Mesendoderm (in vitro differentiated cells): ENCODE results near the gene POGK.

Source experiments
- DNase-seq: peaks from one replicate; pipeline ENCODE4 v3.0.0; 2013
- H2AK5ac ChIP-seq: 2 replicates; pipeline ENCODE4 v1.6.1; 2013; ENCODE audit warnings: low read length, inconsistent platforms
- H2BK120ac ChIP-seq: 2 replicates; pipeline ENCODE4 v1.6.1; 2013; ENCODE audit warnings: low read depth, mild to moderate bottlenecking, low read length, moderate library complexity, mixed read lengths
- H2BK15ac ChIP-seq: replicated peaks from 2 replicates; pipeline ENCODE4 v1.6.1; 2013; ENCODE audit warnings: low read depth, mild to moderate bottlenecking, moderate library complexity
- H2BK5ac ChIP-seq: 2 replicates; pipeline ENCODE4 v1.6.1; 2013; ENCODE audit warnings: low read length, inconsistent platforms
- H3K18ac ChIP-seq: 2 replicates; pipeline ENCODE4 v1.6.1; 2013; ENCODE audit warnings: mild to moderate bottlenecking, low read length, mixed read lengths
- H3K23ac ChIP-seq: one replicate; pipeline ENCODE4 v1.6.1; 2013; ENCODE audit warnings: low read length
- H3K27ac ChIP-seq: 2 replicates; pipeline ENCODE4 v1.5.1; 2013; ENCODE audit warnings: low read depth, mild to moderate bottlenecking, inconsistent platforms, low read length, moderate library complexity
- H3K27me3 ChIP-seq: 2 replicates; pipeline ENCODE4 v1.6.1; 2013; ENCODE audit warnings: low read length, control low read depth, mild to moderate bottlenecking, inconsistent platforms; ENCODE audit not compliant: insufficient read depth, poor library complexity
- H3K36me3 ChIP-seq: 2 replicates; pipeline ENCODE4 v1.6.1; 2013; ENCODE audit warnings: low read length, inconsistent platforms; ENCODE audit not compliant: control insufficient read depth, insufficient read depth
- H3K4ac ChIP-seq: one replicate; pipeline ENCODE4 v1.6.1; 2013; ENCODE audit warnings: low read depth, mild to moderate bottlenecking, low read length, moderate library complexity
- H3K4me1 ChIP-seq: 2 replicates; pipeline ENCODE4 v1.6.1; 2013; ENCODE audit warnings: low read depth, low read length, inconsistent platforms; ENCODE audit not compliant: control insufficient read depth
- H3K4me2 ChIP-seq: 2 replicates; pipeline ENCODE4 v1.6.1; 2013; ENCODE audit warnings: low read length
- H3K4me3 ChIP-seq: 2 replicates; pipeline ENCODE4 v1.5.1; 2013; ENCODE audit warnings: mild to moderate bottlenecking, low read length
- H3K56ac ChIP-seq: one replicate; pipeline ENCODE4 v1.6.1; 2013; ENCODE audit warnings: low read length
- H3K79me1 ChIP-seq: 2 replicates; pipeline ENCODE4 v1.6.1; 2013; ENCODE audit warnings: low read length, inconsistent platforms
- H3K79me2 ChIP-seq: 2 replicates; pipeline ENCODE4 v1.6.1; 2013; ENCODE audit warnings: mild to moderate bottlenecking, low read length; ENCODE audit not compliant: control insufficient read depth, insufficient read depth
- H3K9ac ChIP-seq: 2 replicates; pipeline ENCODE4 v1.6.1; 2013; ENCODE audit warnings: low read length, inconsistent platforms
- H4K5ac ChIP-seq: one replicate; pipeline ENCODE4 v1.6.1; 2013; ENCODE audit warnings: low read length
- H4K8ac ChIP-seq: one replicate; pipeline ENCODE4 v1.6.1; 2013; ENCODE audit warnings: low read depth, mild to moderate bottlenecking, control low read depth, low read length, moderate library complexity
- WGBS: extraction: QIAGEN DNeasy Blood & Tissue Kit; methylation state at CpG from one replicate; pipeline ENCODE4 v1.1.7; 2013; ENCODE audit warnings: low lambda C conversion rate, missing lambda C conversion rate; ENCODE audit not compliant: insufficient coverage; ENCODE audit errors: extremely low coverage; 5-methylcytosine and 5-hydroxymethylcytosine counted together

Gene POGK

GRCh38 chr1:166859597-166859996, 20.3 kb downstream of the POGK start:
- Histone ChIP-seq H2BK5ac (no peak overlapping the region), H2BK15ac (no peak overlapping the region), H3K36me3 (no peaks in the 10 kb centered on the region), H3K27me3 (no peaks in the 10 kb centered on the region), H4K8ac (no peak overlapping the region), H4K5ac (no peak overlapping the region), H3K23ac (no peak overlapping the region), H3K4me3 (no peak overlapping the region), H2AK5ac (no peak overlapping the region), H3K4me2 (no peak overlapping the region), H3K79me2 (no peaks in the 10 kb centered on the region), H3K9ac (no peak overlapping the region), H3K56ac (no peak overlapping the region), H3K79me1 (peaks cover 2% of the 10 kb centered on the region), H3K27ac (no peak overlapping the region), H3K4me1 (peaks cover 4% of the 10 kb centered on the region), H3K4ac (no peak overlapping the region), H2BK120ac (no peak overlapping the region), H3K18ac (no peak overlapping the region)
- WGBS, result no CpG with 5 or more reads among the region's 5 CpGs
- DNase-seq, result peak; percentile 92

- Histone ChIP-seq H3K4ac (no peak overlapping the region), H3K56ac (no peak overlapping the region), H3K79me2 (peaks cover 4% of the 10 kb centered on the region), H3K23ac (no peak overlapping the region), H3K4me3 (no peak overlapping the region), H3K9ac (no peak overlapping the region), H4K8ac (no peak overlapping the region), H2BK5ac (no peak overlapping the region), H2AK5ac (no peak overlapping the region), H3K79me1 (peaks cover 10% of the 10 kb centered on the region), H3K27me3 (no peaks in the 10 kb centered on the region), H4K5ac (no peak overlapping the region), H3K18ac (no peak overlapping the region), H3K27ac (no peak overlapping the region), H3K4me2 (no peak overlapping the region), H2BK120ac (no peak overlapping the region), H3K36me3 (no peaks in the 10 kb centered on the region), H2BK15ac (no peak overlapping the region), H3K4me1 (no peaks in the 10 kb centered on the region)
- peak; percentile 16 for DNase-seq
- no CpG with 5 or more reads among the region's 5 CpGs for WGBS
Measured at GRCh38 chr1:166865926-166866325, 26.7 kb downstream of the POGK start.

DNA sequence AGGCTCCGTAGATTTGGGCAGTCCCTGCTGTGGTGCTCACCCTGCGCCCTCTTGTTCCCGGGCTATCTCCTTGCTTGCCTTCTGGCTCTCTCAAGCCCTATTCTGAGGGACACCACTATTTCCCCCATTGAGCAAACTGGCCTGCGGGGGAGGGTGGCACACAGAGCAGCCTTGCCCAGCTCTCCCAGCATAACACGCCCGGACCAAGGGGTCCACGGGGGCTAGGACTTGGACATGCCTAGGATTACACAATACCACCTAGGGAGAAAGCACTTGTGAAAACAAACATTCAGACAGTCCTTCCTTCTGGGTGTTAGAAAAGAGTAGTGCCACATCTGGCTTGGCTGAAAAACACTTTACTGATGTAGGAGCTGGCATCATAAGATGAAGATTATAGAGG, 29.4 kb downstream of the POGK start:
- Histone ChIP-seq H3K27me3 (no peaks in the 10 kb centered on the region), H3K4me1 (no peaks in the 10 kb centered on the region), H3K79me1 (peaks cover 19% of the 10 kb centered on the region), H4K5ac (no peak overlapping the region), H3K23ac (no peak overlapping the region), H2BK15ac (no peak overlapping the region), H3K4me3 (no peak overlapping the region), H3K4ac (no peak overlapping the region), H3K36me3 (no peaks in the 10 kb centered on the region), H3K27ac (no peak overlapping the region), H2BK5ac (no peak overlapping the region), H3K9ac (no peak overlapping the region), H4K8ac (no peak overlapping the region), H3K56ac (no peak overlapping the region), H3K18ac (no peak overlapping the region), H2AK5ac (no peak overlapping the region), H2BK120ac (no peak overlapping the region), H3K79me2 (peaks cover 19% of the 10 kb centered on the region), H3K4me2 (no peak overlapping the region)
- WGBS, result no CpG with 5 or more reads among the region's 7 CpGs
- no peak for DNase-seq

GRCh38 chr1:166869318-166870099, 30.2 kb downstream of the POGK start:
- Histone ChIP-seq H2BK120ac (no peak overlapping the region), H3K23ac (no peak overlapping the region), H3K4me1 (no peaks in the 10 kb centered on the region), H2BK15ac (no peak overlapping the region), H3K9ac (no peak overlapping the region), H3K56ac (no peak overlapping the region), H3K4me3 (no peak overlapping the region), H4K5ac (no peak overlapping the region), H2AK5ac (no peak overlapping the region), H3K4ac (no peak overlapping the region), H3K79me2 (peaks cover 24% of the 10 kb centered on the region), H3K4me2 (no peak overlapping the region), H3K27me3 (no peaks in the 10 kb centered on the region), H3K36me3 (no peaks in the 10 kb centered on the region), H3K18ac (no peak overlapping the region), H3K27ac (no peak overlapping the region), H4K8ac (no peak overlapping the region), H2BK5ac (no peak overlapping the region), H3K79me1 (peaks cover 20% of the 10 kb centered on the region)
- no peak for DNase-seq
- WGBS, result no CpG with 5 or more reads among the region's 3 CpGs

DNA sequence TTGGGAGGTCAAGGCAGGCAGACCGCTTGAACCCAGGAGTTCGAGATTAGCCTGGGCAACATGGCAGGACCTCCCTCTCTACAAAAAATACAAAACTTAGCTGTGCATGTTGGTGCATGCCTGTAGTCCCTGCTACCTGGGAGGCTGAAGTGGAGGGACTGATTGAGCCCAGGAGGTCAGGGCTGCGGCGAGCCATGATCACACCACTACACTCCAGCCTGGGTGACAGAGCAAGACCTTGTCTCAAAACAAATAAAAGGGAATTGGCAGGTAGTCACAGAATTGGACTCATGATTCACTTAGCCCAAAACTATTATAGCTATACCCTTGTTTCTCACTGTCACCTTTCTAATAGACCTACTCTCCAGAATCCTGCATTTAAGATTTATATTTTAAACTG, 31.3 kb downstream of the POGK start:
- Histone ChIP-seq H3K18ac (no peak overlapping the region), H3K79me1 (peaks cover 21% of the 10 kb centered on the region), H4K5ac (no peak overlapping the region), H2BK120ac (no peak overlapping the region), H2BK15ac (no peak overlapping the region), H4K8ac (no peak overlapping the region), H3K4ac (no peak overlapping the region), H3K27ac (no peak overlapping the region), H3K4me3 (no peak overlapping the region), H3K4me2 (no peak overlapping the region), H3K27me3 (no peaks in the 10 kb centered on the region), H3K56ac (no peak overlapping the region), H3K4me1 (peaks cover 3% of the 10 kb centered on the region), H3K23ac (no peak overlapping the region), H3K36me3 (no peaks in the 10 kb centered on the region), H2AK5ac (no peak overlapping the region), H3K9ac (no peak overlapping the region), H2BK5ac (no peak overlapping the region), H3K79me2 (peaks cover 30% of the 10 kb centered on the region)
- WGBS, result no CpG with 5 or more reads among the region's 4 CpGs
- no peak for DNase-seq

DNA sequence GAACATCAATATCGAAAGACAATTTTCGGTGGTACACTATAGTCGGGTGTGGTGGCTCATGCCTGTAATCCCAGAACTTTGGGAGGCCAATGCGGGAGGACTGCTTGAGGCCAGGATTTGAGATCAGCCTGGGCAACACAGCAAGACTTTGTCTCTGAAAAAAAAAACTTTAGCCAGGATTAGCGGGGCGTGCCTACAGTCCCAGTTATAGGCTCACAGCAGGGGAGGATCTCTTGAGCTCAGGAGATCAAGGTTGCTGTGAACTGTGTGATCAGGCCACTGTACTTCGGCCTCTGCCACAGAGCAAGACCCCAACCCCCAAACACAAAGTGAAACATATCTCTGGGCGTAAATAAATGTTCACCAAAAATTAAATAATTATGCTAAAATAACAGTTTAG, 35.2 kb downstream of the POGK start:
- no peak overlapping the region for H3K9ac ChIP-seq
- no peak overlapping the region for H3K27ac ChIP-seq
- no CpG with 5 or more reads among the region's 8 CpGs for WGBS
- H2BK5ac ChIP-seq, result no peak overlapping the region
- no peak overlapping the region for H3K4me3 ChIP-seq
- DNase-seq, result peak; percentile 21
- H2BK120ac ChIP-seq, result no peak overlapping the region
- no peak overlapping the region for H3K18ac ChIP-seq
- H3K56ac ChIP-seq, result no peak overlapping the region
- H4K8ac ChIP-seq, result no peak overlapping the region
- no peak overlapping the region for H2BK15ac ChIP-seq
- H3K36me3 ChIP-seq, result no peaks in the 10 kb centered on the region
- no peak overlapping the region for H3K4me2 ChIP-seq
- H3K23ac ChIP-seq, result no peak overlapping the region
- no peak overlapping the region for H4K5ac ChIP-seq
- H3K79me1 ChIP-seq, result peaks cover 15% of the 10 kb centered on the region
- peaks cover 31% of the 10 kb centered on the region for H3K79me2 ChIP-seq
- peaks cover 3% of the 10 kb centered on the region for H3K4me1 ChIP-seq
- H2AK5ac ChIP-seq, result no peak overlapping the region
- H3K27me3 ChIP-seq, result no peaks in the 10 kb centered on the region
- H3K4ac ChIP-seq, result no peak overlapping the region
